Measurements from ENCODE around the gene WDR19. TPM values are rescaled to one million over a fixed set of nuclear protein-coding genes. Genes with fewer than 3 reads are reported as not detected.

WDR19 gene
- total RNA-seq, 1 experiment from 2014 or later: 23.3 TPM

- Mint-ChIP-seq H3K36me3 (ENCODE audit: insufficient read depth in 1 of 3, low read depth in 3 of 3) (peaks cover 40 to 73% (median 70%) of the 10 kb centered on the region in 3 experiments; a peak in 6 of 7 replicates), H3K4me1 (no peaks in the 10 kb centered on the region), H3K27me3 (ENCODE audit: low read depth) (no peaks in the 10 kb centered on the region), H3K4me3 (no peak overlapping the region), H3K27ac (no peak overlapping the region), H3K9me3 (no peaks in the 10 kb centered on the region)
- Histone ChIP-seq H3K14ac (ENCODE audit: insufficient read depth, low read length) (no peak overlapping the region), H3K9ac (ENCODE audit: extremely low read depth, insufficient read length, low read length) (no peak overlapping the region), H3K79me2 (ENCODE audit: insufficient read depth, low read length) (no peaks in the 10 kb centered on the region), H4K8ac (replicated peaks; ENCODE audit: insufficient read length, low read depth, low read length) (no peak overlapping the region), H3K79me1 (ENCODE audit: insufficient read depth, low read depth, low read length, poor library complexity, severe bottlenecking) (no peaks in the 10 kb centered on the region), H3K23me2 (ENCODE audit: insufficient read length, low read depth, low read length, poor library complexity, severe bottlenecking) (no peaks in the 10 kb centered on the region), H3K9me3 (ENCODE audit: control insufficient read depth, low read depth, low read length) (no peaks in the 10 kb centered on the region), H3K4ac (ENCODE audit: low read depth, low read length) (no peak overlapping the region), H4K91ac (ENCODE audit: insufficient read length, low read depth, low read length) (no peak overlapping the region), H3K23ac (ENCODE audit: insufficient read length, low read depth, low read length) (no peak overlapping the region), H3K56ac (ENCODE audit: insufficient read length, low read depth, low read length) (no peak overlapping the region), H4K5ac (ENCODE audit: insufficient read length, low read depth, low read length) (no peak overlapping the region), H3T11ph (ENCODE audit: low read length) (no peak overlapping the region), H2BK120ac (ENCODE audit: low read depth, low read length, poor library complexity, severe bottlenecking) (no peak overlapping the region), H4K20me1 (ENCODE audit: control insufficient read depth, insufficient read depth, insufficient read length) (no peaks in the 10 kb centered on the region), H3K27me3 (ENCODE audit: insufficient read depth, low read length) (no peaks in the 10 kb centered on the region), H2BK15ac (ENCODE audit: low read depth, low read length) (no peak overlapping the region), H3K18ac (ENCODE audit: insufficient read length, low read depth, low read length) (no peak overlapping the region), H2AFZ (ENCODE audit: low read length) (no peak overlapping the region), H3K27ac (ENCODE audit: insufficient read length, low read depth, low read length) (no peak overlapping the region), H2AK5ac (ENCODE audit: insufficient read length, low read length) (no peak overlapping the region), H2BK5ac (ENCODE audit: insufficient read length, low read length) (no peak overlapping the region), H2BK12ac (ENCODE audit: insufficient read length, low read depth, low read length) (no peak overlapping the region), H3K4me1 (ENCODE audit: insufficient read depth, low read length) (no peaks in the 10 kb centered on the region), H3K4me2 (ENCODE audit: insufficient read depth, insufficient read length, low read length) (no peak overlapping the region), H2BK20ac (ENCODE audit: low read depth, low read length, poor library complexity, severe bottlenecking) (no peak overlapping the region)
- no peak for TF ChIP-seq CTCF (conservative IDR thresholded peaks at IDR 0.05)
- WGBS (ENCODE audit: extremely low coverage, insufficient read length, low lambda C conversion rate): no CpG with 5 or more reads among the region's 1 CpG
- no peak for DNase-seq
Observed at GRCh38 chr4:39302901-39303300, 120.6 kb downstream of the WDR19 start.
